ENCODE measurements around the gene BICC1. TPM values are rescaled to one million over a fixed set of nuclear protein-coding genes. Genes with fewer than 3 reads are reported as not detected.

BICC1 gene
- total RNA-seq, 1 experiment from 2014 or later, result not detected

GRCh38 chr10:58712982-58713381, 200.3 kb downstream of the BICC1 start:
- Histone ChIP-seq H3K27ac (ENCODE audit: low read depth, low read length) (no peak overlapping the region), H3K79me2 (ENCODE audit: insufficient read depth, low read length) (no peaks in the 10 kb centered on the region), H3K4me1 (ENCODE audit: control insufficient read depth in 1 of 2, insufficient read depth in 2 of 2, low read length in 2 of 2) (no peaks in the 10 kb centered on the region), H3K9ac (ENCODE audit: low read length) (no peak overlapping the region), H3K36me3 (ENCODE audit: control insufficient read depth in 1 of 2, insufficient read depth in 2 of 2, low read length in 2 of 2) (no peaks in the 10 kb centered on the region), H3K4me2 (ENCODE audit: low read length) (no peak overlapping the region), H4K20me1 (ENCODE audit: insufficient read depth) (no peaks in the 10 kb centered on the region), H3K9me2 (ENCODE audit: insufficient read depth) (no peaks in the 10 kb centered on the region), H2AFZ (ENCODE audit: low read depth, low read length, poor library complexity, severe bottlenecking) (no peak overlapping the region), H3K27me3 (ENCODE audit: insufficient read depth, low read length) (peaks cover 10% of the 10 kb centered on the region; the same call in 1 of the 2 replicates), H3K9me3 (ENCODE audit: control insufficient read depth in 1 of 2, insufficient read depth in 1 of 2, low read depth in 1 of 2, low read length in 2 of 2) (no peaks in the 10 kb centered on the region), H3K4me3 (replicated peaks in 1 of 2; ENCODE audit: low read depth in 1 of 2, low read length in 2 of 2) (no peak overlapping the region)
- DNase-seq (ENCODE audit: low read depth, low spot score) (peak; percentile 1), ATAC-seq (no peak)
- RAD21 ChIA-PET (ENCODE audit: low non-redundant PET in 1 of 2, low total read pairs in 2 of 2, uncharacterized antibody in 2 of 2, unreplicated experiment in 2 of 2), result interaction anchor here in 1 of 2 experiments (0.6 kb wide), 1 partner anchor 233 kb away, joined by 3 read pairs; no protein-coding TSS in a partner anchor
- 0 out of 2 replicates have a peak, but pooled peaks have one; percentile 7 for TF ChIP-seq RAD21 (IDR thresholded peaks at IDR 0.05; ENCODE audit: low read depth)
- no peak for TF ChIP-seq JUND (IDR thresholded peaks at IDR 0.05)
- TF ChIP-seq CTCF (IDR thresholded peaks at IDR 0.05 in 2 of 3, conservative IDR thresholded peaks at IDR 0.05 in 1 of 3; ENCODE audit: borderline replicate concordance in 1 of 3, insufficient read depth in 1 of 3, low read depth in 2 of 3, low read length in 2 of 3), result peak in 2 of 3 experiments; percentile 18 to 37; a peak in 2 of 6 replicates
- TF ChIP-seq CBX3 (IDR thresholded peaks at IDR 0.05; ENCODE audit: low read depth), result no peak
- CTCF ChIA-PET, result interaction anchor here (1.9 kb wide), 1 partner anchor 182 kb away, joined by 5 read pairs; no protein-coding TSS in a partner anchor
- POLR2A ChIA-PET, result no interaction called here
- intact Hi-C loops (cut with micrococcal nuclease), result no loop called here
- no TSS peak for BruUV-seq (replicated peaks)

- no peak overlapping the region for H3K4me2 ChIP-seq (ENCODE audit: low read length)
- H3K9me3 ChIP-seq (ENCODE audit: control insufficient read depth in 1 of 2, insufficient read depth in 1 of 2, low read depth in 1 of 2, low read length in 2 of 2), result no peaks in the 10 kb centered on the region
- peaks cover 10% of the 10 kb centered on the region; the same call in 1 of the 2 replicates for H3K27me3 ChIP-seq (ENCODE audit: insufficient read depth, low read length)
- BruUV-seq (replicated peaks), result no TSS peak
- no peak overlapping the region for H3K9ac ChIP-seq (ENCODE audit: low read length)
- DNase-seq (ENCODE audit: low read depth, low spot score), result no peak
- no peaks in the 10 kb centered on the region for H3K36me3 ChIP-seq (ENCODE audit: control insufficient read depth in 1 of 2, insufficient read depth in 2 of 2, low read length in 2 of 2)
- H4K20me1 ChIP-seq (ENCODE audit: insufficient read depth), result no peaks in the 10 kb centered on the region
- ATAC-seq, result no peak
- POLR2A ChIA-PET, result no interaction called here
- RAD21 ChIA-PET (ENCODE audit: low non-redundant PET in 1 of 2, low total read pairs in 2 of 2, uncharacterized antibody in 2 of 2, unreplicated experiment in 2 of 2), result no interaction called here
- H3K27ac ChIP-seq (ENCODE audit: low read depth, low read length), result no peak overlapping the region
- no peak overlapping the region for H2AFZ ChIP-seq (ENCODE audit: low read depth, low read length, poor library complexity, severe bottlenecking)
- no peaks in the 10 kb centered on the region for H3K9me2 ChIP-seq (ENCODE audit: insufficient read depth)
- CTCF ChIA-PET, result no interaction called here
- no peaks in the 10 kb centered on the region for H3K79me2 ChIP-seq (ENCODE audit: insufficient read depth, low read length)
- H3K4me1 ChIP-seq (ENCODE audit: control insufficient read depth in 1 of 2, insufficient read depth in 2 of 2, low read length in 2 of 2), result no peaks in the 10 kb centered on the region
- intact Hi-C loops (cut with micrococcal nuclease), result no loop called here
- no peak overlapping the region for H3K4me3 ChIP-seq (replicated peaks in 1 of 2; ENCODE audit: low read depth in 1 of 2, low read length in 2 of 2)
- TF ChIP-seq SIN3A (IDR thresholded peaks at IDR 0.05; ENCODE audit: low read depth) (no peak), REST (IDR thresholded peaks at IDR 0.05; ENCODE audit: low read depth) (no peak), YY1 (IDR thresholded peaks at IDR 0.05; ENCODE audit: extremely low read depth, insufficient replicate concordance, low read depth, low read length) (no peak), CTCF (IDR thresholded peaks at IDR 0.05 in 2 of 3, conservative IDR thresholded peaks at IDR 0.05 in 1 of 3; ENCODE audit: borderline replicate concordance in 1 of 3, insufficient read depth in 1 of 3, low read depth in 2 of 3, low read length in 2 of 3) (no peak), EZH2 (IDR thresholded peaks at IDR 0.05) (no peak), POLR2AphosphoS5 (IDR thresholded peaks at IDR 0.05; ENCODE audit: low read depth, low read length) (no peak), EGR1 (IDR thresholded peaks at IDR 0.05; ENCODE audit: low read depth) (no peak), MAX (IDR thresholded peaks at IDR 0.05) (no peak), EZH2phosphoT487 (IDR thresholded peaks at IDR 0.05; ENCODE audit: borderline replicate concordance) (no peak)
Measured at GRCh38 chr10:58714409-58714808, 201.7 kb downstream of the BICC1 start.
